Measurements from ENCODE around the gene UBA6.

GRCh38 chr4:67576059-67576466, 124.9 kb downstream of the UBA6 start:
- TF ChIP-seq CTCF (IDR thresholded peaks at IDR 0.05; ENCODE audit: low read length) (no peak), EZH2 (optimal IDR thresholded peaks at IDR 0.05; ENCODE audit: low read depth, low read length) (no peak)
